Endothelial cell of umbilical vein (primary cell): ENCODE data around the gene ZNF699. TPM values are rescaled to one million over a fixed set of nuclear protein-coding genes. Genes with fewer than 3 reads are reported as not detected.

Experiments used
- BruUV-seq: library from RNA; stranded (reverse); fragments of 400-500 nt; replicated peaks from 2 replicates; lab custom pipeline; 2021; lab: Mats Ljungman, UMichigan
- CTCF ChIA-PET: fragments of 300-600, 350-600 bp; sonication (Branson Sonifier 250); formaldehyde crosslinking; loops from one replicate; lab custom pipeline; 2021; ENCODE audit warnings: antibody characterized with exemption, inconsistent platforms; lab: Charles Lee
- POLR2A ChIA-PET: fragments of 300-600, 350-600 bp; sonication (Branson Sonifier 250); formaldehyde crosslinking; loops from one replicate; lab custom pipeline; 2021; ENCODE audit warnings: antibody characterized with exemption, inconsistent platforms; lab: Charles Lee
- DNase-seq: peaks from one replicate; pipeline ENCODE4 v3.0.0-alpha.2; 2011; ENCODE audit warnings: low read depth, low spot score
- FAIRE-seq: peaks from 2 replicates; lab custom pipeline; 2011; peaks lifted over from hg19 to GRCh38; lab: Jason Lieb, UNC
- H2AFZ ChIP-seq: 2 replicates; pipeline ENCODE4 v1.6.0; 2012; ENCODE audit warnings: low read depth, low read length, control low read depth, inconsistent platforms
- H3K27ac ChIP-seq: 2 replicates; pipeline ENCODE4 v1.5.1; 2011; ENCODE audit warnings: low read depth, mild to moderate bottlenecking, control low read depth, low read length, moderate library complexity; ENCODE audit not compliant: insufficient read depth
- H3K27me3 ChIP-seq, 2 experiments: 2 replicates each; pipeline versions ENCODE4 v1.6.0 to v1.6.1; 2011; ENCODE audit warnings: low read length in 2 of 2, mixed read lengths in 1 of 2; ENCODE audit not compliant: control insufficient read depth in 2 of 2, insufficient read depth in 2 of 2
- H3K36me3 ChIP-seq, 2 experiments: 2 replicates in 1 of 2; 3 replicates in 1 of 2; pipeline ENCODE4 v1.5.1; 2011; ENCODE audit warnings: low read length in 2 of 2, mild to moderate bottlenecking in 1 of 2, moderate library complexity in 1 of 2; ENCODE audit not compliant: control insufficient read depth in 2 of 2, insufficient read depth in 2 of 2; ENCODE audit errors: extremely low read depth in 1 of 2
- H3K4me1 ChIP-seq: 3 replicates; pipeline ENCODE4 v1.5.1; 2011; ENCODE audit warnings: mild to moderate bottlenecking, low read length; ENCODE audit not compliant: control insufficient read depth, insufficient read depth; ENCODE audit errors: extremely low read depth
- H3K4me2 ChIP-seq: 2 replicates; pipeline ENCODE4 v1.6.1; 2011; ENCODE audit warnings: low read length, control low read depth, mixed read lengths; ENCODE audit not compliant: insufficient read depth
- H3K4me3 ChIP-seq, 3 experiments: fragments of 200-600 bp in 1 of 3; sonication (generic), shearing (Covaris generic) in 1 of 3; replicated peaks in 1 of 3; 2 replicates each; pipeline ENCODE4 v1.5.1; 2011 to 2016; ENCODE audit warnings: control low read depth in 3 of 3, low read length in 3 of 3, mild to moderate bottlenecking in 2 of 3, inconsistent platforms in 1 of 3, low read depth in 1 of 3, moderate library complexity in 1 of 3; ENCODE audit not compliant: insufficient read depth in 1 of 3
- H3K79me2 ChIP-seq: 2 replicates; pipeline ENCODE4 v1.6.0; 2012; ENCODE audit warnings: low read length, inconsistent platforms; ENCODE audit not compliant: control insufficient read depth, insufficient read depth
- H3K9ac ChIP-seq: replicated peaks from 2 replicates; pipeline ENCODE3; 2011; ENCODE audit warnings: low read length, control low read depth; ENCODE audit not compliant: insufficient read depth; ENCODE audit errors: extremely low read depth
- H3K9me1 ChIP-seq: replicated peaks from 3 replicates; pipeline ENCODE4 v1.6.0; 2011; ENCODE audit warnings: mild to moderate bottlenecking, low read length; ENCODE audit not compliant: control insufficient read depth, insufficient read depth; ENCODE audit errors: extremely low read depth
- H3K9me3 ChIP-seq: replicated peaks from 2 replicates; pipeline ENCODE4 v1.5.1; 2012; ENCODE audit warnings: low read length, inconsistent platforms; ENCODE audit not compliant: control insufficient read depth, insufficient read depth
- H4K20me1 ChIP-seq: replicated peaks from 2 replicates; pipeline ENCODE3; 2011; ENCODE audit warnings: mild to moderate bottlenecking, low read length; ENCODE audit not compliant: control insufficient read depth, insufficient read depth; ENCODE audit errors: extremely low read depth
- CTCF ChIP-seq, 2 donors: IDR thresholded peaks; 1 replicate in 1 of 2; 2 replicates in 1 of 2; pipeline ENCODE4 v1.5.1; 2011; ENCODE audit warnings: low read length in 2 of 2, mild to moderate bottlenecking in 2 of 2, moderate library complexity in 2 of 2, control low read depth in 1 of 2, inconsistent platforms in 1 of 2, low read depth in 1 of 2; ENCODE audit not compliant: insufficient read depth in 1 of 2; ENCODE audit errors: extremely low read depth in 1 of 2
- EZH2 ChIP-seq: IDR thresholded peaks from 2 replicates; pipeline ENCODE4 v1.6.1; 2012; ENCODE audit warnings: borderline replicate concordance, low read depth, mild to moderate bottlenecking, moderate library complexity, low read length, inconsistent platforms; ENCODE audit not compliant: severe bottlenecking
- FOS ChIP-seq: IDR thresholded peaks from 2 replicates; pipeline ENCODE4 v1.6.1; 2011; ENCODE audit warnings: mild to moderate bottlenecking, low read length, moderate library complexity, borderline replicate concordance; ENCODE audit not compliant: insufficient read depth
- GATA2 ChIP-seq: IDR thresholded peaks from 2 replicates; pipeline ENCODE4 v1.7.0; 2011; ENCODE audit warnings: low read depth, mild to moderate bottlenecking, moderate library complexity, mixed read lengths, low read length; ENCODE audit not compliant: insufficient read length, insufficient read depth
- JUN ChIP-seq: IDR thresholded peaks from 2 replicates; pipeline ENCODE4 v1.6.1; 2011; ENCODE audit warnings: borderline replicate concordance, low read depth; ENCODE audit not compliant: insufficient read length, insufficient read depth
- MAX ChIP-seq: IDR thresholded peaks from 2 replicates; pipeline ENCODE4 v1.6.1; 2011; ENCODE audit not compliant: insufficient read depth, insufficient read length
- MYC ChIP-seq: IDR thresholded peaks from one replicate; pipeline ENCODE4 v1.6.1; 2011; ENCODE audit warnings: mild to moderate bottlenecking, low read depth, low read length
- POLR2A ChIP-seq: IDR thresholded peaks from 2 replicates; pipeline ENCODE4 v1.6.1; 2012; ENCODE audit warnings: low read depth, mild to moderate bottlenecking, control low read depth, low read length
- POLR2AphosphoS5 ChIP-seq: IDR thresholded peaks from 2 replicates; pipeline ENCODE4 v1.6.1; 2012; ENCODE audit warnings: low read depth, mild to moderate bottlenecking, control low read depth, low read length, moderate library complexity; ENCODE audit not compliant: insufficient read depth
- dilution Hi-C: fragments of 300-500 bp; cut with MboI; formaldehyde crosslinking; loops from one replicate; pipeline ENCODE4 v1.15.0; 2019; ENCODE audit warnings: low sequenced_read_pairs; ENCODE audit not compliant: extremely low pct_ligation_motif_present
- intact Hi-C: fragments of 100-400 bp; cut with micrococcal nuclease; formaldehyde crosslinking; loops from one replicate; pipeline ENCODE4 v1.10.0; 2022
- polyA plus RNA-seq, 4 experiments: library from polyadenylated mRNA; depleted of rRNA in 3 of 4; stranded (reverse) in 3 of 4; unstranded in 1 of 4; fragments of >200 nt; gene quantifications; 2 replicates each; pipeline versions ENCODE4 v1.2.1 to v1.2.3, GENCODE V29; 2011 to 2012; ENCODE audit warnings: missing spikeins in 1 of 4
- total RNA-seq: library from RNA; stranded (reverse); gene quantifications from 2 replicates; pipeline ENCODE4 v1.2.3, GENCODE V29; 2021

Gene ZNF699
- total and polyA plus RNA-seq, 2 donors (not counting 3 experiments of a cell fraction or from before 2014, with no cell fraction given): 0.59 to 4.7 TPM

GRCh38 chr19:9345005-9345404 lies 35.4 kb upstream of the ZNF699 start:
- no peaks in the 10 kb centered on the region for H3K27me3 ChIP-seq
- TF ChIP-seq POLR2AphosphoS5 (no peak), POLR2A (no peak), MAX (no peak), MYC (no peak), GATA2 (no peak), CTCF (IDR thresholded peaks at IDR 0.05; ENCODE audit: extremely low read depth in 1 of 2, insufficient read depth in 1 of 2, low read depth in 1 of 2, low read length in 2 of 2) (no peak), JUN (no peak), EZH2 (no peak), FOS (no peak)
- H3K9ac ChIP-seq: no peak overlapping the region
- H2AFZ ChIP-seq: no peak overlapping the region
- H4K20me1 ChIP-seq: no peaks in the 10 kb centered on the region
- no peak overlapping the region for H3K4me2 ChIP-seq
- intact Hi-C loops: loop anchor here (10.0 kb wide), 1 partner anchor 180 kb away; no protein-coding TSS in a partner anchor
- H3K9me3 ChIP-seq: peaks cover 34% of the 10 kb centered on the region
- H3K27ac ChIP-seq: no peak overlapping the region
- H3K9me1 ChIP-seq: no peaks in the 10 kb centered on the region
- CTCF ChIA-PET: no interaction called here
- H3K36me3 ChIP-seq: no peaks in the 10 kb centered on the region
- no TSS peak for BruUV-seq
- no peaks in the 10 kb centered on the region for H3K79me2 ChIP-seq
- dilution Hi-C loops: no loop called here
- POLR2A ChIA-PET: no interaction called here
- H3K4me1 ChIP-seq: no peaks in the 10 kb centered on the region
- FAIRE-seq (no peak), DNase-seq (no peak)
- H3K4me3 ChIP-seq: no peak overlapping the region
